GM12878 (cell line): Measurements from ENCODE around the gene SLC16A9. TPM values are rescaled to one million over a fixed set of nuclear protein-coding genes. Genes with fewer than 3 reads are reported as not detected.

Source experiments
- ATAC-seq: fragments of 200-7000 bp; cut with Tn5 transposase; 3 replicates; pipeline ENCODE4 v1.9.1; 2020; ENCODE audit warnings: mild to moderate bottlenecking, moderate library complexity
- BruUV-seq: library from RNA; stranded (reverse); fragments of 400-500 nt; replicated peaks from 2 replicates; lab custom pipeline; 2021; lab: Mats Ljungman, UMichigan
- CTCF ChIA-PET: fragments of 300-600 bp; sonication (Branson Sonifier 250); formaldehyde crosslinking; extraction: SDS; loops from one replicate; lab custom pipeline; 2021; ENCODE audit warnings: inconsistent platforms; lab: Yijun Ruan, JAX
- POLR2A ChIA-PET: fragments of 350-600 bp; formaldehyde crosslinking; extraction: SDS; loops from one replicate; lab custom pipeline; 2021; ENCODE audit warnings: inconsistent platforms; lab: Charles Lee
- RAD21 ChIA-PET: fragments of 300-600 bp; sonication (Branson Sonifier 250); formaldehyde crosslinking; loops from one replicate; lab custom pipeline; 2023; ENCODE audit warnings: antibody characterized with exemption; ENCODE audit not compliant: unreplicated experiment; lab: Charles Lee
- SMC1A ChIA-PET: fragments of 300-600 bp; sonication (Branson Sonifier 250); formaldehyde crosslinking; loops from one replicate; lab custom pipeline; 2023; ENCODE audit not compliant: unreplicated experiment, uncharacterized antibody; lab: Charles Lee
- DNase-seq: peaks from one replicate; pipeline ENCODE4 v3.0.0-alpha.2; 2011; ENCODE audit warnings: low read depth, low spot score
- FAIRE-seq: peaks from 3 replicates; lab custom pipeline; 2011; peaks lifted over from hg19 to GRCh38; lab: Jason Lieb, UNC
- H2AFZ ChIP-seq: 2 replicates; pipeline ENCODE4 v1.6.0; 2011; ENCODE audit warnings: low read depth, low read length, control low read depth; ENCODE audit not compliant: control insufficient read depth
- H3K27ac ChIP-seq: 2 replicates; pipeline ENCODE4 v1.5.1; 2011; ENCODE audit warnings: control low read depth; ENCODE audit not compliant: control insufficient read depth, insufficient read depth
- H3K27me3 ChIP-seq, 2 experiments: replicated peaks in 1 of 2; 2 replicates each; pipeline versions ENCODE4 v1.6.0 to v1.6.1; 2011; ENCODE audit warnings: low read length in 1 of 2; ENCODE audit not compliant: control insufficient read depth in 2 of 2, insufficient read depth in 2 of 2
- H3K36me3 ChIP-seq, 2 experiments: 2 replicates each; pipeline ENCODE4 v1.5.1; 2011; ENCODE audit warnings: low read length in 1 of 2; ENCODE audit not compliant: control insufficient read depth in 2 of 2, insufficient read depth in 2 of 2
- H3K4me1 ChIP-seq: 2 replicates; pipeline ENCODE4 v1.6.1; 2011; ENCODE audit warnings: mild to moderate bottlenecking, low read length, moderate library complexity, mixed read lengths; ENCODE audit not compliant: control insufficient read depth, insufficient read depth
- H3K4me2 ChIP-seq: 2 replicates; pipeline ENCODE4 v1.6.0; 2011; ENCODE audit warnings: control low read depth; ENCODE audit not compliant: control insufficient read depth, insufficient read depth
- H3K4me3 ChIP-seq: fragments of 200-600 bp; sonication (generic); 2 replicates; pipeline ENCODE4 v1.5.1; 2016
- H3K79me2 ChIP-seq: 2 replicates; pipeline ENCODE4 v1.6.0; 2011; ENCODE audit warnings: low read length; ENCODE audit not compliant: control insufficient read depth, insufficient read depth
- H3K9ac ChIP-seq: 2 replicates; pipeline ENCODE4 v1.8.0; 2011; ENCODE audit warnings: low read length, control low read depth, mixed read lengths; ENCODE audit not compliant: control insufficient read depth, insufficient read depth
- H3K9me3 ChIP-seq: replicated peaks from 3 replicates; pipeline ENCODE4 v1.5.1; 2011; ENCODE audit warnings: mild to moderate bottlenecking, low read length; ENCODE audit not compliant: control insufficient read depth, insufficient read depth
- H4K20me1 ChIP-seq: 2 replicates; pipeline ENCODE4 v1.6.0; 2011; ENCODE audit not compliant: control insufficient read depth, insufficient read depth
- ATF7 ChIP-seq: fragments of 450-650 bp; IDR thresholded peaks from 2 replicates; pipeline ENCODE4 v1.6.1; 2016; ENCODE audit warnings: low read depth, mild to moderate bottlenecking
- CHD1 ChIP-seq: IDR thresholded peaks from 2 replicates; pipeline ENCODE4 v1.6.1; 2012; ENCODE audit warnings: low read depth, low read length, improper control_type of control experiment
- E2F8 ChIP-seq: fragments of 450-650 bp; IDR thresholded peaks from 2 replicates; pipeline ENCODE4 v1.6.1; 2018; ENCODE audit warnings: mild to moderate bottlenecking, low read depth, moderate library complexity; ENCODE audit not compliant: partially characterized antibody
- EGR1 ChIP-seq, 2 experiments: IDR thresholded peaks; 1 replicate in 1 of 2; 2 replicates in 1 of 2; pipeline ENCODE4 v1.6.1; 2011 to 2012; ENCODE audit warnings: low read depth in 2 of 2, low read length in 2 of 2, borderline replicate concordance in 1 of 2, mild to moderate bottlenecking in 1 of 2, moderate library complexity in 1 of 2
- EP300 ChIP-seq, 2 experiments: fragments of 150-350 bp in 1 of 2; IDR thresholded peaks; 2 replicates each; pipeline ENCODE4 v1.6.1; 2011 to 2012; ENCODE audit warnings: low read depth in 2 of 2, low read length in 2 of 2, borderline replicate concordance in 1 of 2, improper control_type of control experiment in 1 of 2, inconsistent platforms in 1 of 2; ENCODE audit not compliant: control insufficient read depth in 1 of 2
- MYB ChIP-seq: fragments of 150-350 bp; IDR thresholded peaks from 2 replicates; pipeline ENCODE4 v1.6.1; 2014; ENCODE audit warnings: mild to moderate bottlenecking, low read depth, low read length, borderline replicate concordance
- NFYB ChIP-seq: IDR thresholded peaks from 2 replicates; pipeline ENCODE4 v1.6.1; 2011; ENCODE audit warnings: low read depth, mild to moderate bottlenecking, low read length, improper control_type of control experiment, moderate library complexity; ENCODE audit not compliant: insufficient read depth
- RFX5 ChIP-seq: IDR thresholded peaks from 2 replicates; pipeline ENCODE4 v1.6.1; 2011; ENCODE audit warnings: low read depth, low read length, improper control_type of control experiment
- SPI1 ChIP-seq: IDR thresholded peaks from 2 replicates; pipeline ENCODE4 v1.6.1; 2011; ENCODE audit warnings: low read depth, mild to moderate bottlenecking, low read length, moderate library complexity, borderline replicate concordance; ENCODE audit not compliant: insufficient read depth
- STAT3 ChIP-seq: IDR thresholded peaks from 2 replicates; pipeline ENCODE4 v1.6.1; 2011; ENCODE audit warnings: low read depth, low read length, improper control_type of control experiment
- USF1 ChIP-seq: IDR thresholded peaks from 2 replicates; pipeline ENCODE4 v1.6.1; 2011; ENCODE audit warnings: borderline replicate concordance, low read depth, mild to moderate bottlenecking, moderate library complexity, mixed read lengths, low read length; ENCODE audit not compliant: insufficient read depth; ENCODE audit errors: extremely low read length
- WRNIP1 ChIP-seq: IDR thresholded peaks from 2 replicates; pipeline ENCODE4 v1.6.1; 2011; ENCODE audit warnings: low read depth, low read length, improper control_type of control experiment, borderline replicate concordance
- WGBS: methylation state at CpG from one replicate; pipeline ENCODE4 v1.1.6; 2016; ENCODE audit warnings: low lambda C conversion rate; ENCODE audit not compliant: insufficient replicate concordance, insufficient coverage; ENCODE audit errors: missing lambda C conversion rate; 5-methylcytosine and 5-hydroxymethylcytosine counted together
- in situ Hi-C: fragments of 300-500 bp; cut with MboI; formaldehyde crosslinking; loops from 9 replicates; pipeline ENCODE4 v1.14.3; 2018; ENCODE audit warnings: mixed read lengths
- intact Hi-C: fragments of 100-400 bp; cut with micrococcal nuclease; formaldehyde crosslinking; loops from one replicate; pipeline ENCODE4 v1.14.2; 2022; ENCODE audit not compliant: unreplicated experiment
- polyA plus RNA-seq, 11 experiments: library from polyadenylated mRNA; depleted of rRNA in 4 of 11; unstranded in 6 of 11; stranded (reverse) in 5 of 11; fragments of >200 nt; fragmentation: Nextera tagmentation in 4 of 11; fragmentation: Illumina TruSeq in 1 of 11; extraction: Ambion mirVana in 4 of 11; extraction: Trizol in 1 of 11; gene quantifications; 1 replicate in 1 of 11; 2 replicates in 10 of 11; pipeline versions ENCODE4 v1.2.1 to v1.2.3, GENCODE V29; 2011 to 2016; ENCODE audit warnings: inconsistent platforms in 2 of 11, missing spikeins in 2 of 11, low read depth in 1 of 11
- total RNA-seq, 4 experiments: library from RNA; depleted of rRNA in 3 of 4; stranded (reverse); fragments of >200 nt in 3 of 4; fragmentation: Illumina TruSeq in 1 of 4; extraction: Trizol in 1 of 4; gene quantifications; 2 replicates each; pipeline versions ENCODE4 v1.2.1 to v1.2.3, GENCODE V29; 2013 to 2021

The SLC16A9 gene
- total and polyA plus RNA-seq, 10 of the 15 experiments (the other 5 are each of a cell fraction or from before 2014, with no cell fraction given) = 0.86 to 6.2 (median 4.3) TPM

GRCh38 chr10:59698326-59698725 lies 11.3 kb downstream of the SLC16A9 start:
- no peak overlapping the region for H3K4me3 ChIP-seq
- ATAC-seq (no peak), FAIRE-seq (no peak), DNase-seq (no peak)
- ChIA-PET SMC1A (no interaction called here), RAD21 (no interaction called here), CTCF (no interaction called here), POLR2A (no interaction called here)
- no peak overlapping the region for H3K27ac ChIP-seq
- H3K4me2 ChIP-seq = no peak overlapping the region
- H3K79me2 ChIP-seq = no peaks in the 10 kb centered on the region
- no peaks in the 10 kb centered on the region for H3K36me3 ChIP-seq
- H3K9me3 ChIP-seq = no peaks in the 10 kb centered on the region
- H2AFZ ChIP-seq = no peak overlapping the region
- intact Hi-C loops (no loop called here), in situ Hi-C loops (no loop called here)
- H3K27me3 ChIP-seq = no peaks in the 10 kb centered on the region
- BruUV-seq = no TSS peak
- no peaks in the 10 kb centered on the region for H3K4me1 ChIP-seq
- no peak overlapping the region for H3K9ac ChIP-seq
- WGBS = 43% methylated on average over 1 of the region's 1 CpG
- TF ChIP-seq NFYB (no peak), ATF7 (no peak), USF1 (no peak), MYB (no peak), E2F8 (no peak), RFX5 (no peak), WRNIP1 (no peak), EGR1 (IDR thresholded peaks at IDR 0.05; ENCODE audit: borderline replicate concordance in 1 of 2, low read depth in 2 of 2, low read length in 2 of 2) (no peak), EP300 (IDR thresholded peaks at IDR 0.05; ENCODE audit: borderline replicate concordance in 1 of 2, control insufficient read depth in 1 of 2, low read depth in 2 of 2, low read length in 2 of 2) (no peak), SPI1 (no peak), CHD1 (no peak), STAT3 (no peak)
- H4K20me1 ChIP-seq = no peaks in the 10 kb centered on the region
